HCT116 (cell line): Measurements from ENCODE around the gene ICOS. TPM values are rescaled to one million over a fixed set of nuclear protein-coding genes. Genes with fewer than 3 reads are reported as not detected.

Source experiments
- ATAC-seq: fragments of 200-7000 bp; cut with Tn5 transposase; 2 replicates; pipeline ENCODE4 v1.9.1; 2020; ENCODE audit warnings: mild to moderate bottlenecking, moderate library complexity
- BruUV-seq: library from RNA; stranded (reverse); fragments of 400-500 nt; replicated peaks from 2 replicates; lab custom pipeline; 2021; lab: Mats Ljungman, UMichigan
- CTCF ChIA-PET: fragments of 300-600 bp; sonication (Branson Sonifier 250); formaldehyde crosslinking; loops from one replicate; lab custom pipeline; 2021; ENCODE audit warnings: antibody characterized with exemption; lab: Charles Lee
- POLR2A ChIA-PET: fragments of 300-600, 350-600 bp; sonication (Branson Sonifier 250); formaldehyde crosslinking; loops from one replicate; lab custom pipeline; 2021; ENCODE audit warnings: antibody characterized with exemption; lab: Charles Lee
- RAD21 ChIA-PET, 2 experiments: fragments of 300-600 bp; sonication (Branson Sonifier 250); formaldehyde crosslinking; loops; one replicate each; lab custom pipeline; 2023; ENCODE audit warnings: low total read pairs in 2 of 2; ENCODE audit not compliant: uncharacterized antibody in 2 of 2, unreplicated experiment in 2 of 2, low non-redundant PET in 1 of 2; lab: Charles Lee
- DNase-seq: peaks from one replicate; pipeline ENCODE4 v3.0.0-alpha.2; 2010; ENCODE audit warnings: low read depth, low spot score
- H2AFZ ChIP-seq: fragments of 200-600 bp; shearing (Covaris generic), sonication (generic); 2 replicates; pipeline ENCODE4 v1.6.1; 2017; ENCODE audit warnings: low read depth, mixed run types, mixed read lengths, antibody characterized with exemption, low read length; ENCODE audit not compliant: poor library complexity, severe bottlenecking
- H3K27ac ChIP-seq: 2 replicates; pipeline ENCODE4 v1.5.1; 2012; ENCODE audit warnings: low read depth, low read length
- H3K27me3 ChIP-seq: fragments of 200-600 bp; sonication (generic); 2 replicates; pipeline ENCODE4 v1.6.1; 2016; ENCODE audit warnings: mixed run types, low read length, mixed read lengths; ENCODE audit not compliant: insufficient read depth
- H3K36me3 ChIP-seq, 2 experiments: fragments of 200-500 bp in 1 of 2; fragments of 200-600 bp in 1 of 2; sonication (Bioruptor generic) in 1 of 2; sonication (generic) in 1 of 2; 2 replicates each; pipeline versions ENCODE4 v1.5.1 to v1.6.1; 2014 to 2016; ENCODE audit warnings: low read length in 2 of 2, inconsistent platforms in 1 of 2, mixed read lengths in 1 of 2, mixed run types in 1 of 2; ENCODE audit not compliant: insufficient read depth in 2 of 2, control insufficient read depth in 1 of 2
- H3K4me1 ChIP-seq, 2 experiments: fragments of 200-600 bp in 1 of 2; sonication (generic) in 1 of 2; 2 replicates each; pipeline versions ENCODE4 v1.5.1 to v1.6.1; 2012 to 2017; ENCODE audit warnings: low read length in 2 of 2, inconsistent platforms in 1 of 2, mild to moderate bottlenecking in 1 of 2, mixed read lengths in 1 of 2, mixed run types in 1 of 2, moderate library complexity in 1 of 2; ENCODE audit not compliant: insufficient read depth in 2 of 2, control insufficient read depth in 1 of 2
- H3K4me2 ChIP-seq: fragments of 200-600 bp; sonication (generic); 2 replicates; pipeline ENCODE4 v1.6.1; 2017; ENCODE audit warnings: mixed run types, low read length, mixed read lengths
- H3K4me3 ChIP-seq, 2 experiments: fragments of 200-600 bp in 1 of 2; sonication (generic) in 1 of 2; replicated peaks in 1 of 2; 2 replicates each; pipeline ENCODE4 v1.5.1; 2011 to 2016; ENCODE audit warnings: low read length in 2 of 2, control low read depth in 1 of 2, low read depth in 1 of 2, mild to moderate bottlenecking in 1 of 2, mixed read lengths in 1 of 2, mixed run types in 1 of 2
- H3K79me2 ChIP-seq: fragments of 200-600 bp; sonication (generic); 2 replicates; pipeline ENCODE4 v1.6.1; 2017; ENCODE audit warnings: mild to moderate bottlenecking, mixed run types, low read length, moderate library complexity, mixed read lengths; ENCODE audit not compliant: insufficient read depth
- H3K9ac ChIP-seq: fragments of 200-600 bp; sonication (generic); 2 replicates; pipeline ENCODE4 v1.6.1; 2016; ENCODE audit warnings: low read length, mixed read lengths
- H3K9me2 ChIP-seq: fragments of 200-600 bp; sonication (generic), shearing (Covaris generic); 2 replicates; pipeline ENCODE4 v1.6.1; 2017; ENCODE audit warnings: mixed run types, mild to moderate bottlenecking, moderate library complexity; ENCODE audit not compliant: insufficient read depth
- H3K9me3 ChIP-seq, 2 experiments: fragments of 200-500 bp in 1 of 2; fragments of 200-600 bp in 1 of 2; sonication (Bioruptor generic) in 1 of 2; sonication (generic) in 1 of 2; 2 replicates each; pipeline ENCODE4 v1.6.1; 2014 to 2017; ENCODE audit warnings: low read length in 2 of 2, mixed read lengths in 2 of 2, inconsistent platforms in 1 of 2, low read depth in 1 of 2, mild to moderate bottlenecking in 1 of 2, mixed run types in 1 of 2, moderate library complexity in 1 of 2; ENCODE audit not compliant: control insufficient read depth in 1 of 2, insufficient read depth in 1 of 2
- H4K20me1 ChIP-seq: fragments of 200-600 bp; sonication (generic), shearing (Covaris generic); 2 replicates; pipeline ENCODE4 v1.6.1; 2017; ENCODE audit warnings: mixed run types, mild to moderate bottlenecking, moderate library complexity; ENCODE audit not compliant: insufficient read depth
- ATF3 ChIP-seq: IDR thresholded peaks from 2 replicates; pipeline ENCODE4 v1.6.1; 2012
- CEBPB ChIP-seq: IDR thresholded peaks from 2 replicates; pipeline ENCODE4 v1.6.1; 2012; ENCODE audit warnings: low read depth
- EGR1 ChIP-seq: IDR thresholded peaks from 2 replicates; pipeline ENCODE4 v1.6.1; 2012; ENCODE audit warnings: low read depth
- ELF1 ChIP-seq: IDR thresholded peaks from 2 replicates; pipeline ENCODE4 v1.6.1; 2012; ENCODE audit warnings: low read depth, borderline replicate concordance
- EZH2 ChIP-seq: fragments of 200-600 bp; sonication (generic); IDR thresholded peaks from 2 replicates; pipeline ENCODE4 v1.6.1; 2017; ENCODE audit warnings: antibody characterized with exemption, mixed run types
- FOSL1 ChIP-seq: IDR thresholded peaks from 2 replicates; pipeline ENCODE4 v1.6.1; 2012; ENCODE audit warnings: low read depth
- MAX ChIP-seq: IDR thresholded peaks from 2 replicates; pipeline ENCODE4 v1.6.1; 2012
- YY1 ChIP-seq: IDR thresholded peaks from 2 replicates; pipeline ENCODE4 v1.6.1; 2011; ENCODE audit warnings: low read length, low read depth, moderate library complexity, mild to moderate bottlenecking; ENCODE audit not compliant: insufficient replicate concordance; ENCODE audit errors: extremely low read depth
- ZBTB33 ChIP-seq: IDR thresholded peaks from 2 replicates; pipeline ENCODE4 v1.6.1; 2011; ENCODE audit warnings: mild to moderate bottlenecking, low read length, moderate library complexity; ENCODE audit not compliant: insufficient replicate concordance; ENCODE audit errors: extremely low read depth
- ZNF274 ChIP-seq: fragments of 200-500 bp; sonication (Bioruptor generic); IDR thresholded peaks from 2 replicates; pipeline ENCODE4 v1.6.1; 2014; ENCODE audit warnings: mild to moderate bottlenecking, low read depth, low read length, inconsistent platforms
- intact Hi-C: fragments of 100-400 bp; cut with micrococcal nuclease; formaldehyde crosslinking; loops from 2 replicates; pipeline ENCODE4 v1.10.0; 2022
- total RNA-seq: library from RNA; stranded (reverse); gene quantifications from one replicate; pipeline ENCODE4 v1.2.1, GENCODE V29; 2021; ENCODE audit not compliant: unreplicated experiment

ICOS gene
- total RNA-seq, 1 experiment from 2014 or later: not detected

GRCh38 chr2:203916756-203917155 is 19.8 kb upstream of the ICOS start (continued):
- TF ChIP-seq ELF1 (no peak), ZBTB33 (no peak), EGR1 (no peak), FOSL1 (no peak), CEBPB (no peak)
- TF ChIP-seq, all 23 proteins: peak for 0

- intact Hi-C loops: no loop called here
- H2AFZ ChIP-seq: no peak overlapping the region
Observed at GRCh38 chr2:203918264-203918663, 18.3 kb upstream of the ICOS start.

More at GRCh38 chr2:203918264-203918663, 18.3 kb upstream of the ICOS start:
- BruUV-seq: no TSS peak
- H4K20me1 ChIP-seq: no peaks in the 10 kb centered on the region
- no peaks in the 10 kb centered on the region for H3K4me1 ChIP-seq
- H3K9ac ChIP-seq: no peak overlapping the region
- H3K9me2 ChIP-seq: no peaks in the 10 kb centered on the region
- ATAC-seq: no peak
- TF ChIP-seq YY1 (no peak), ZNF274 (no peak), MAX (no peak), ATF3 (no peak), EZH2 (no peak)
- no peak for DNase-seq
- no peaks in the 10 kb centered on the region for H3K79me2 ChIP-seq
- no peak overlapping the region for H3K4me2 ChIP-seq
- H3K9me3 ChIP-seq: no peaks in the 10 kb centered on the region
- H3K27ac ChIP-seq: no peak overlapping the region
- ChIA-PET RAD21 (no interaction called here), POLR2A (no interaction called here), CTCF (no interaction called here)
- no peaks in the 10 kb centered on the region for H3K27me3 ChIP-seq
- H3K36me3 ChIP-seq: no peaks in the 10 kb centered on the region
- H3K4me3 ChIP-seq: no peak overlapping the region
